Adrenal gland (tissue), 5 donors: ENCODE data around the gene SACS.

ENCODE experiments used
- POLR2A ChIP-seq, 2 donors: fragments of 450-650 bp; IDR thresholded peaks; one replicate each; pipeline ENCODE4 v1.6.1; 2017; ENCODE audit warnings: antibody characterized with exemption in 2 of 2, mild to moderate bottlenecking in 2 of 2, moderate library complexity in 1 of 2
- TF ChIP-seq, protein P1 (sequence below), 6 experiments: fragments of 450-650 bp in 4 of 6; fragments of 200-600 bp in 2 of 6; sonication (generic) in 1 of 6; IDR thresholded peaks; 1 replicate in 5 of 6; 2 replicates in 1 of 6; pipeline versions ENCODE4 v1.5.1 to v1.8.0; 2016 to 2021; ENCODE audit warnings: antibody characterized with exemption in 6 of 6, mild to moderate bottlenecking in 2 of 6, moderate library complexity in 1 of 6
- donor health status: DM: no; HTN: no; CAD: no.

DNA sequence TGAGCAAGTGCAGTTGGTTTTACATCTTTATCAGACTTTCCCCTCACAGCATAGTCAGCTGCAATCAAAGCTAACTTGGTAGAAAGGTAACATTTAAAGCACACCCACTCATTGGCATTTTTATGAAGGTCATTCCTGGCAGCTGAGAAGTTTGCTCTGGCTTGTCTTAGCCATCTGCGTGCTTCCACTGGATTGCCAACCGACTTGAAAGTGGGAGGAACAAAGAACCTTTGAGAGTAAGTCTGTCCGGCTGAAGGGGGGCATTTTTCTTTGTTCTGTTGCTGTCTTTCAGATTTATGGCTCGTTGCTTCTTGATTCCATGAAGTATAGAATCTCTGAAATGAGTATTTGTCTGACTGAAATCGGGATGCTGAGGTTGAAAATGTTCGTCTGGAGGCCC is 103.1 kb downstream of the SACS start:
- TF ChIP-seq, protein P1, sequence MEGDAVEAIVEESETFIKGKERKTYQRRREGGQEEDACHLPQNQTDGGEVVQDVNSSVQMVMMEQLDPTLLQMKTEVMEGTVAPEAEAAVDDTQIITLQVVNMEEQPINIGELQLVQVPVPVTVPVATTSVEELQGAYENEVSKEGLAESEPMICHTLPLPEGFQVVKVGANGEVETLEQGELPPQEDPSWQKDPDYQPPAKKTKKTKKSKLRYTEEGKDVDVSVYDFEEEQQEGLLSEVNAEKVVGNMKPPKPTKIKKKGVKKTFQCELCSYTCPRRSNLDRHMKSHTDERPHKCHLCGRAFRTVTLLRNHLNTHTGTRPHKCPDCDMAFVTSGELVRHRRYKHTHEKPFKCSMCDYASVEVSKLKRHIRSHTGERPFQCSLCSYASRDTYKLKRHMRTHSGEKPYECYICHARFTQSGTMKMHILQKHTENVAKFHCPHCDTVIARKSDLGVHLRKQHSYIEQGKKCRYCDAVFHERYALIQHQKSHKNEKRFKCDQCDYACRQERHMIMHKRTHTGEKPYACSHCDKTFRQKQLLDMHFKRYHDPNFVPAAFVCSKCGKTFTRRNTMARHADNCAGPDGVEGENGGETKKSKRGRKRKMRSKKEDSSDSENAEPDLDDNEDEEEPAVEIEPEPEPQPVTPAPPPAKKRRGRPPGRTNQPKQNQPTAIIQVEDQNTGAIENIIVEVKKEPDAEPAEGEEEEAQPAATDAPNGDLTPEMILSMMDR (IDR thresholded peaks at IDR 0.05): no peak
- no peak for TF ChIP-seq POLR2A (IDR thresholded peaks at IDR 0.05)
